ENCODE measurements around the gene ARMH2. TPM values are rescaled to one million over a fixed set of nuclear protein-coding genes. Genes with fewer than 3 reads are reported as not detected.

Gene ARMH2
- total RNA-seq, 1 donor from 2014 or later, result not detected

DNA sequence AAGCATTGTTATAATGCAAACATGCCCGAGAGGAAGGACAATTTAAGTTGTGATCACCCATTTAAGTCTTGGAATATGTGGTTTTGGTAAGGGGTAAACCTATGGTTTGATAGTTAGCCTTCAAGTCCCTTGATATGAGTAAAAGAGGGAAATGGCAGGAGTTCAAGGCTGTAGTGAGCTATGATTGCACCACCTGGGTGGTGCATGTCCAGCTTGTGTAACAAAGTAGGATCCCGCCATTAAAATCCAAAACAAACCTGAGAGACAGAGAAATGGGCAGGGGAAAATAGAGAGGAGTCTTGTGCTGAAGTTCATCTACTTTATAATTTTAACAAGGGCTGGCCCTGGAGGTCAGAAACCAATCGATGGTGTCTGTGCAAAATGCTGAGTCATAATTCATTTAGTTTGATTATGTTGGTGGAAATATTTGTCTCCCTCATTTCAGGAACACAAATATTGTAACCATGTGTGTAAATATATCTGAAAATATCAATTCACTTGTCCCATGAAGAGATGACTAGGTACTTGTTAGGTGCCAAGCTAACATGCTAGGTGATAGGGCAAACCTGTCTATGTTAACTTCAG lies 23.2 kb upstream of the ARMH2 start:
- no peak for DNase-seq (ENCODE audit: low spot score)

GRCh38 chr6:24818346-24818745 lies 19.6 kb upstream of the ARMH2 start:
- no peak for DNase-seq (ENCODE audit: low spot score)

DNA sequence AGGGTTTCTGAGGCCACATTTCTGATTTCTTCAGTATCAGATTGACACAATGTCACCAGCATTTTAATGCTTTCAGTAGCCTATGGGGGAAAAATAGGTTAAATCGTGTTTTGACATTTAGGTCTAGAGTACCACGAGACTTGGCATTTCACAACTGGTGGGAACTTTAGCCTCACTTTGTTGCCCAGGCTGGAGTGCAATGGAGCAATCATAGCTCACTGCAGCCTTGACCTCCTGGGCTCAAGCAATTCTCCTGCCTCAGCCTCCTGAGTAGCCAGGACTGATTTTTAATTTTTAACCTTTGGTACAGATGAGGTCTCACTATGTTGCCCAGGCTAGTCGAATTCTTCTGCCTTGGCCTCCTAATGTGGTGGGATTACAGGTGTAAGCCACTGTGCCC lies 11.0 kb upstream of the ARMH2 start:
- DNase-seq (ENCODE audit: low spot score), result no peak

GRCh38 chr6:24807584-24807983 lies 8.9 kb upstream of the ARMH2 start:
- no peak for DNase-seq (ENCODE audit: low spot score)

- no peak for DNase-seq (ENCODE audit: low spot score)
Measured at GRCh38 chr6:24802271-24803059, 3.7 kb upstream of the ARMH2 start.

- DNase-seq (ENCODE audit: low spot score), result no peak
Measured at GRCh38 chr6:24799541-24799915, 811 bp upstream of the ARMH2 start.

- DNase-seq (ENCODE audit: low spot score), result no peak
Measured at GRCh38 chr6:24797596-24798216, 1.0 kb downstream of the ARMH2 start.

DNA sequence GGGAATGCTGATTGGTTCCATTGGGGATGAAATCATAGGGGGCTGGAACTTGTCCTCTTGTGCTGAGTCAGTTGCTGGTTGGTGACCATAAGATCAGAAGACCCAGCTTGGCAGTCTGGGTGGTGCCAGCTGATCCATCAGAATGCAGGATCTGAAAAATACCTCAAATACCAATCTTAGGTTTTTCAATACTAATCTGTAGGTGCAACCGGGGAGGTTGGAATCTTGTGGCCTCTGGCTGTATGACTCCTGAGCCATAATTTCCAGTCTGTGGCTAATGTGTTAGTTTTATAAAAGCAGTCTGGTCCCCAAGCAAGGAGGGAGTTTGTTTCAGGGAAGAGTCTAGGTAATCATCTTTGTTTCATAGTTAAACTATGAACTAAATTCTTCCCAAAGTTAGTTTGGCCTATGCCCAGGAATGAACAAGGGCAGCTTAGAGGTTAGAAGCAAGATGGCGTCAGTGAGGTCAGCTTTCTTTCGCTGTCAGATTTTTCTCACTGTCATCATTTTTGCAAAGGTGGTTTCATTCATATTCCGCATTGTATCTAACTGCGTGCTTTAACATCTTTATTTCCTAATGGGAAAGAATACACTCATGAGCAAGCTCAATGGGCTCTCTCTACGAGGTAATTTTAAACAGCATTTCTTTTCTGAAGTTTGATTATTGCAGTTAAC lies 2.0 kb downstream of the ARMH2 start:
- no peak for DNase-seq (ENCODE audit: low spot score)

DNA sequence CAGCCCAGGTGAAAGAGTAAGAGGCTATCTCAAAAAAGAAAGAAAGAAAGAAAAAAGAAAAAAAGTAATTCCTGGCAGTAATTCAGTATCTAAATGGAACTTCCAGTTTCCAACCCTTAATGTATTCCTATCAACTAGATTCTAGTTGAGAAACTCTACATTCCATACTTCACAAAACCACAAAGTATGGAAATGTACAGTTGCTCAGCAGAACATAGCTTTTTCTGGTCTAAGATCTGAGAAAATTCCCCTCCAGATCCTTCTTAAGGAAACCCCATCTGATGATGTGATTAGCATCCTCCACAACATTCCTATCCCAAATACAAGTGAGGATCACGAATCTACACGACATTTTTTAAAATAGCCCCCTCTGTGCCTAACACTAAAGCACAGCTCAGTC lies 3.6 kb downstream of the ARMH2 start:
- DNase-seq (ENCODE audit: low spot score), result no peak

GRCh38 chr6:24788031-24788665 lies 10.6 kb downstream of the ARMH2 start:
- DNase-seq (ENCODE audit: low spot score), result no peak

DNA sequence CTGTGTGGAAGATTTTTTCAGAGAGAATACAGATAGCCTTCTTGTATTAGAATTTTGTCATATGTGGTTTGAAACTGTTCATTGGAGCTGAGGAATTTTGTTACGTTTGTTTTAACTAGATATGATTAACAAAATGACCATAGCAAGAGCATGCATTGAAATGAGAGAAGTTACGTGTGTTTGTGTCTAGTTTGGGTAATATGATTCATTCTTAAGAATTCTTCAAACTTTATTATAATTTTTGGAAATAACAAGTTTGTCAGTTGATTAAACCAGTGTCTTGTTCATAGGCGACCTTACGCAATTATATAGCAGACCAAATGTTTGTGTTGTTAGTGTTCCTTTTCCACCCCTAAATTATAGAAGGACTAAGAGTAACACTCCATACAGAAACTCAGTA lies 18.5 kb downstream of the ARMH2 start:
- DNase-seq (ENCODE audit: low spot score), result no peak

- no peak for DNase-seq (ENCODE audit: low spot score)
Measured at GRCh38 chr6:24779416-24780016, 19.2 kb downstream of the ARMH2 start.

DNA sequence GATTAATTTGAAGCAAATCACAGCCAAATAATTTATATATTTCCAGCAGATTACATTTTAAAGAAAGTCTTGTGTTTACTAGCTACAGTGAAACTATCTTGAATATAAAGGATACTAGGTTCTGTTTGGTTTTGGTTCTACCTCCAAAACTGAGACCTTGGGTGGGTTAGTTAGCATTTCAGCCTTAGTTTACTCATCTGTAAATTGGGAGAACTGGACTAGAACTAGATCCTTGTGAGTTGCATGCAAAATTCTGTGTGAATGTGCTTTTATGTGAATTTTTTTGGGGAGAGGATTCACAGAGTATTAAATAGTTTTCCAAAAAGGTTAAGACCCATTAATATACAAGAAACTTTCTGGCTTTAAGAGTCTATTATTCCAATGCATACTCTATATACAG lies 19.8 kb downstream of the ARMH2 start:
- no peak for DNase-seq (ENCODE audit: low spot score)

DNA sequence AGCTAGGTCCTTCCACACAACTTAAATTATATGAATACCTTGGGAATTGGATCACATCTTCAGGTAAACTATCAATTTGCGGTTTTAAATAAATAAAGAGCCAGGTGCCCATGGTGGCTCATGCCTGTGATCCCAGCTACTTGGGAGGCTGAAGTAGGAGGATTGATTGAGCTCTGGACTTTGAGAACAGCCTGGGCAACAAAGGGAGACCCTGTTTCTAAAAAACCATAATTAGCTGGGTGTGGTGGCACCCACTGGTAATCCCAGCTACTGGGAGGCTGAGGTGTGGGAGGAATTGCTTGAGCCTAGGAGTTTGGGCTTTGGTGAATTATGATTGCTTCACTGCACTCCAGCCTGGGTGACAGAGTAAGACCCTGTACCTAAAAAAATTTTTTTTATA lies 20.6 kb downstream of the ARMH2 start:
- DNase-seq (ENCODE audit: low spot score), result no peak

DNA sequence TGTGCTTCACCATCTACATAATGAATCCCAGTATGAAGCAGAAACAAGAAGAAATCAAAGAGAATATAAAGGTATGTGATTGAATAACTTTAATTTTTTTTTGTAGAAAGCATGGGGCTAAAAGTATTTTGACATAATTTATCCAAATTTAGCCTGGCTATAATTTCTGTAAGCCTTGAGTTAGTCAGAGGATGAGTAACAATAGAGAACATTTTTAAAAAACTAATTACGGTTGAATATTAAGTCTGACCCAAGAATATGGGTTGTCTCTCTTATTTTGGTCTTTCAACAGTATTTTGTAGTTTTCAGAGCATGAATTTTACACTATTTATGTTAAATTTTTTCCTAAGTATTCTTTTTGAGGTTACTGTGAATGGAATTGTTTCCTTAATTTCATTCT lies 21.5 kb downstream of the ARMH2 start:
- no peak for DNase-seq (ENCODE audit: low spot score)

- DNase-seq (ENCODE audit: low spot score), result no peak
Measured at GRCh38 chr6:24775520-24776058, 23.1 kb downstream of the ARMH2 start.

- peak; percentile 100 for DNase-seq (ENCODE audit: low spot score)
Measured at GRCh38 chr6:24774696-24775519, 23.8 kb downstream of the ARMH2 start, which contains the start of gene GMNN. TSS of gene GMNN (plus strand) at chr6:24774937. CDS start at chr6:24777247, 2,310 bp downstream.

GRCh38 chr6:24768361-24768760 lies 30.4 kb downstream of the ARMH2 start:
- DNase-seq (ENCODE audit: low spot score), result no peak

- no peak for DNase-seq (ENCODE audit: low spot score)
Measured at GRCh38 chr6:24766680-24767462, 31.8 kb downstream of the ARMH2 start.
